ENCODE results near the gene FUZ.

The FUZ gene

GRCh38 chr19:49808711-49809159, 4.4 kb downstream of the FUZ start:
- H3K27ac ChIP-seq = no peak overlapping the region

GRCh38 chr19:49807904-49808675, 5.0 kb downstream of the FUZ start:
- TF ChIP-seq ZFX (IDR thresholded peaks at IDR 0.05) (no peak), CTCF (conservative IDR thresholded peaks at IDR 0.05) (no peak)
- no peak overlapping the region for H3K27ac ChIP-seq

More at GRCh38 chr19:49808711-49809159, 4.4 kb downstream of the FUZ start:
- no peak for TF ChIP-seq ZFX (IDR thresholded peaks at IDR 0.05)
- TF ChIP-seq CTCF (conservative IDR thresholded peaks at IDR 0.05) = no peak

- H3K27ac ChIP-seq = no peak overlapping the region
These were observed 5.8 kb downstream of the FUZ start for GRCh38 chr19:49807058-49807903.

GRCh38 chr19:49806620-49806959, 6.5 kb downstream of the FUZ start:
- no peak for TF ChIP-seq ZFX (IDR thresholded peaks at IDR 0.05)
- no peak for TF ChIP-seq CTCF (conservative IDR thresholded peaks at IDR 0.05)
- no peak overlapping the region for H3K27ac ChIP-seq

More at GRCh38 chr19:49807058-49807903, 5.8 kb downstream of the FUZ start:
- TF ChIP-seq ZFX (IDR thresholded peaks at IDR 0.05) (no peak), CTCF (conservative IDR thresholded peaks at IDR 0.05) (no peak)

GRCh38 chr19:49805822-49806619, 7.1 kb downstream of the FUZ start:
- H3K27ac ChIP-seq = no peak overlapping the region
- TF ChIP-seq ZFX (IDR thresholded peaks at IDR 0.05) (no peak), CTCF (conservative IDR thresholded peaks at IDR 0.05) (no peak)

GRCh38 chr19:49803529-49803856, 9.6 kb downstream of the FUZ start:
- no peak overlapping the region for H3K27ac ChIP-seq
- TF ChIP-seq ZFX (IDR thresholded peaks at IDR 0.05) (no peak), CTCF (conservative IDR thresholded peaks at IDR 0.05) (no peak)

All from C4-2B (cell line).